H1 (cell line): ENCODE data around the gene FRMD4B. TPM values are rescaled to one million over a fixed set of nuclear protein-coding genes. Genes with fewer than 3 reads are reported as not detected.

Source experiments
- CTCF ChIA-PET: fragments of 300-600 bp; sonication (Branson Sonifier 250); formaldehyde crosslinking; loops from one replicate; lab custom pipeline; 2021; ENCODE audit not compliant: partially characterized antibody; lab: Charles Lee
- POLR2A ChIA-PET: fragments of 300-600 bp; sonication (Branson Sonifier 250); formaldehyde crosslinking; loops from one replicate; lab custom pipeline; 2021; ENCODE audit warnings: inconsistent platforms; ENCODE audit not compliant: partially characterized antibody; lab: Charles Lee
- DNase-seq, 2 experiments: peaks; one replicate each; pipeline versions ENCODE4 v3.0.0 to v3.0.0-alpha.2; 2010 to 2022; ENCODE audit warnings: low spot score in 2 of 2, low read depth in 1 of 2, mixed read lengths in 1 of 2
- FAIRE-seq: peaks from 2 replicates; lab custom pipeline; 2011; peaks lifted over from hg19 to GRCh38; lab: Jason Lieb, UNC
- H2AFZ ChIP-seq: 2 replicates; pipeline ENCODE4 v1.8.1; 2012; ENCODE audit warnings: low read length, inconsistent platforms
- H2AK5ac ChIP-seq: 2 replicates; pipeline ENCODE4 v1.6.1; 2013; ENCODE audit warnings: low read depth, low read length
- H2BK120ac ChIP-seq: replicated peaks from 2 replicates; pipeline ENCODE3; 2013; ENCODE audit warnings: low read depth, low read length, inconsistent platforms
- H2BK12ac ChIP-seq: 2 replicates; pipeline ENCODE4 v1.6.1; 2013; ENCODE audit warnings: low read depth, low read length
- H2BK15ac ChIP-seq: 2 replicates; pipeline ENCODE4 v1.6.1; 2013; ENCODE audit warnings: low read length
- H2BK20ac ChIP-seq: 2 replicates; pipeline ENCODE4 v1.6.1; 2013; ENCODE audit warnings: low read length
- H2BK5ac ChIP-seq: 2 replicates; pipeline ENCODE4 v1.6.1; 2013; ENCODE audit warnings: low read depth, low read length
- H3K14ac ChIP-seq: 2 replicates; pipeline ENCODE4 v1.6.1; 2013; ENCODE audit warnings: inconsistent platforms; ENCODE audit not compliant: insufficient read length
- H3K18ac ChIP-seq: 2 replicates; pipeline ENCODE4 v1.6.1; 2013; ENCODE audit warnings: low read length; ENCODE audit errors: extremely low read depth
- H3K23ac ChIP-seq: 2 replicates; pipeline ENCODE4 v1.6.1; 2013; ENCODE audit warnings: inconsistent platforms; ENCODE audit not compliant: insufficient read length
- H3K23me2 ChIP-seq: 2 replicates; pipeline ENCODE4 v1.6.1; 2013; ENCODE audit warnings: low read depth, low read length
- H3K27ac ChIP-seq: 2 replicates; pipeline ENCODE4 v1.6.1; 2011; ENCODE audit warnings: low read depth, low read length, inconsistent platforms
- H3K27me3 ChIP-seq, 4 experiments: replicated peaks in 1 of 4; 1 replicate in 1 of 4; 2 replicates in 3 of 4; pipeline versions ENCODE4 v1.6.1 to v1.8.1; 2011 to 2013; ENCODE audit warnings: low read length in 3 of 4, mild to moderate bottlenecking in 3 of 4, inconsistent platforms in 2 of 4, mixed read lengths in 2 of 4, moderate library complexity in 1 of 4; ENCODE audit not compliant: control insufficient read depth in 3 of 4, insufficient read depth in 3 of 4; ENCODE audit errors: extremely low read depth in 1 of 4
- H3K36me3 ChIP-seq, 4 experiments: 2 replicates each; pipeline versions ENCODE4 v1.6.1 to v1.8.1; 2011 to 2013; ENCODE audit warnings: mild to moderate bottlenecking in 4 of 4, low read length in 3 of 4, moderate library complexity in 2 of 4, control low read depth in 1 of 4, inconsistent platforms in 1 of 4; ENCODE audit not compliant: insufficient read depth in 4 of 4, control insufficient read depth in 2 of 4
- H3K4ac ChIP-seq: replicated peaks from 2 replicates; pipeline ENCODE3; 2013; ENCODE audit warnings: low read length, low read depth, mixed read lengths, inconsistent platforms; ENCODE audit not compliant: insufficient read length
- H3K4me1 ChIP-seq, 4 experiments: replicated peaks in 1 of 4; 1 replicate in 1 of 4; 2 replicates in 3 of 4; pipeline versions ENCODE4 v1.6.1 to v1.8.1; 2011 to 2013; ENCODE audit warnings: low read length in 3 of 4, inconsistent platforms in 2 of 4, mixed read lengths in 1 of 4; ENCODE audit not compliant: insufficient read depth in 4 of 4, control insufficient read depth in 3 of 4
- H3K4me2 ChIP-seq, 2 experiments: 2 replicates each; pipeline versions ENCODE4 v1.6.1 to v1.8.1; 2011 to 2013; ENCODE audit warnings: low read depth in 2 of 2, low read length in 2 of 2, control low read depth in 1 of 2, inconsistent platforms in 1 of 2, mild to moderate bottlenecking in 1 of 2; ENCODE audit not compliant: insufficient read depth in 1 of 2
- H3K4me3 ChIP-seq, 4 experiments: fragments of 200-600, 300-600 bp in 1 of 4; sonication (generic), shearing (Covaris generic), sonication (Bioruptor Twin) in 1 of 4; 2 replicates each; pipeline versions ENCODE4 v1.5.1 to v1.8.1; 2011 to 2016; ENCODE audit warnings: low read length in 4 of 4, low read depth in 3 of 4, control low read depth in 2 of 4, inconsistent platforms in 2 of 4, mild to moderate bottlenecking in 2 of 4, mixed read lengths in 1 of 4, moderate library complexity in 1 of 4; ENCODE audit not compliant: insufficient read depth in 2 of 4; ENCODE audit errors: extremely low read depth in 1 of 4
- H3K56ac ChIP-seq: replicated peaks from 2 replicates; pipeline ENCODE3; 2013; ENCODE audit warnings: low read depth, mild to moderate bottlenecking, mixed read lengths, low read length, inconsistent platforms; ENCODE audit not compliant: insufficient read length
- H3K79me1 ChIP-seq: 2 replicates; pipeline ENCODE4 v1.6.1; 2013; ENCODE audit warnings: low read depth, low read length, control low read depth
- H3K79me2 ChIP-seq, 2 experiments: 2 replicates each; pipeline versions ENCODE4 v1.6.1 to v1.8.1; 2012 to 2013; ENCODE audit warnings: low read length in 2 of 2, mild to moderate bottlenecking in 2 of 2, inconsistent platforms in 1 of 2; ENCODE audit not compliant: insufficient read depth in 2 of 2, control insufficient read depth in 1 of 2
- H3K9ac ChIP-seq, 4 experiments: replicated peaks in 1 of 4; 1 replicate in 1 of 4; 2 replicates in 3 of 4; pipeline versions ENCODE4 v1.6.1 to v1.8.1; 2011 to 2013; ENCODE audit warnings: low read depth in 3 of 4, low read length in 3 of 4, control low read depth in 2 of 4, mild to moderate bottlenecking in 2 of 4, moderate library complexity in 2 of 4, inconsistent platforms in 1 of 4; ENCODE audit errors: extremely low read depth in 1 of 4
- H3K9me3 ChIP-seq, 2 experiments: 2 replicates each; pipeline versions ENCODE4 v1.6.1 to v1.8.1; 2012 to 2013; ENCODE audit warnings: mild to moderate bottlenecking in 2 of 2, moderate library complexity in 2 of 2, control low read depth in 1 of 2, inconsistent platforms in 1 of 2, low read depth in 1 of 2, low read length in 1 of 2, mixed read lengths in 1 of 2; ENCODE audit not compliant: insufficient read depth in 2 of 2
- H4K20me1 ChIP-seq, 2 experiments: replicated peaks in 1 of 2; 2 replicates each; pipeline versions ENCODE3 to v1.8.1; 2011 to 2013; ENCODE audit warnings: inconsistent platforms in 2 of 2, low read length in 2 of 2, mild to moderate bottlenecking in 1 of 2; ENCODE audit not compliant: insufficient read depth in 2 of 2, control insufficient read depth in 1 of 2
- H4K5ac ChIP-seq: 2 replicates; pipeline ENCODE4 v1.6.1; 2013; ENCODE audit warnings: low read length, low read depth, mixed read lengths, inconsistent platforms; ENCODE audit not compliant: insufficient read length
- H4K8ac ChIP-seq: 2 replicates; pipeline ENCODE4 v1.8.0; 2013; ENCODE audit warnings: mild to moderate bottlenecking, moderate library complexity, low read length, inconsistent platforms; ENCODE audit not compliant: insufficient read depth; ENCODE audit errors: extremely low read depth
- H4K91ac ChIP-seq: replicated peaks from 2 replicates; pipeline ENCODE3; 2013; ENCODE audit warnings: low read length, mixed read lengths, inconsistent platforms; ENCODE audit not compliant: insufficient read length
- BRCA1 ChIP-seq: IDR thresholded peaks from 2 replicates; pipeline ENCODE4 v1.6.1; 2012; ENCODE audit warnings: low read depth, low read length, improper control_type of control experiment
- CTBP2 ChIP-seq: IDR thresholded peaks from 2 replicates; pipeline ENCODE4 v1.7.0; 2011; ENCODE audit warnings: borderline replicate concordance, mild to moderate bottlenecking, moderate library complexity, mixed read lengths, low read length; ENCODE audit not compliant: insufficient read depth, insufficient read length
- EGR1 ChIP-seq: IDR thresholded peaks from 2 replicates; pipeline ENCODE4 v1.6.1; 2011; ENCODE audit warnings: low read depth, low read length, borderline replicate concordance
- EP300 ChIP-seq, 2 experiments: IDR thresholded peaks; 1 replicate in 1 of 2; 2 replicates in 1 of 2; pipeline ENCODE4 v1.6.1; 2011 to 2012; ENCODE audit warnings: low read depth in 2 of 2, low read length in 2 of 2, mild to moderate bottlenecking in 2 of 2, borderline replicate concordance in 1 of 2, inconsistent platforms in 1 of 2, moderate library complexity in 1 of 2
- EZH2 ChIP-seq: fragments of 200-600 bp; sonication (generic); IDR thresholded peaks from 2 replicates; pipeline ENCODE4 v1.7.1; 2012; ENCODE audit warnings: low read depth, mild to moderate bottlenecking, moderate library complexity, low read length, inconsistent platforms; ENCODE audit not compliant: severe bottlenecking
- HDAC6 ChIP-seq: IDR thresholded peaks from one replicate; pipeline ENCODE4 v1.7.1; 2012; ENCODE audit warnings: low read depth, mild to moderate bottlenecking, inconsistent platforms, low read length, moderate library complexity
- JUND ChIP-seq: IDR thresholded peaks from 2 replicates; pipeline ENCODE4 v1.6.1; 2011; ENCODE audit warnings: mild to moderate bottlenecking, improper control_type of control experiment, low read length
- MAX ChIP-seq: IDR thresholded peaks from 2 replicates; pipeline ENCODE4 v1.6.1; 2012; ENCODE audit warnings: inconsistent platforms
- POLR2AphosphoS5 ChIP-seq: IDR thresholded peaks from 2 replicates; pipeline ENCODE4 v1.6.1; 2011; ENCODE audit warnings: low read depth, low read length
- POU5F1 ChIP-seq: IDR thresholded peaks from 2 replicates; pipeline ENCODE4 v1.6.1; 2011; ENCODE audit warnings: low read depth, mild to moderate bottlenecking, low read length, moderate library complexity
- RAD21 ChIP-seq, 2 experiments: IDR thresholded peaks in 1 of 2; conservative IDR thresholded peaks in 1 of 2; 2 replicates each; pipeline ENCODE4 v1.6.1; 2011; ENCODE audit warnings: low read depth in 2 of 2, low read length in 2 of 2, improper control_type of control experiment in 1 of 2, inconsistent platforms in 1 of 2, mild to moderate bottlenecking in 1 of 2, moderate library complexity in 1 of 2
- RBBP5 ChIP-seq: IDR thresholded peaks from 2 replicates; pipeline ENCODE4 v1.7.1; 2012; ENCODE audit warnings: low read depth, mild to moderate bottlenecking, inconsistent platforms, low read length, moderate library complexity, borderline replicate concordance
- SP4 ChIP-seq: IDR thresholded peaks from 2 replicates; pipeline ENCODE4 v1.6.1; 2012; ENCODE audit warnings: low read length, inconsistent platforms
- TAF1 ChIP-seq: IDR thresholded peaks from 2 replicates; pipeline ENCODE4 v1.6.1; 2011; ENCODE audit warnings: mild to moderate bottlenecking, low read depth, low read length
- WGBS, 2 experiments: shearing (Covaris generic) in 1 of 2; methylation state at CpG; one replicate each; pipeline versions ENCODE4 v1.1.6 to v1.1.7; 2013 to 2015; ENCODE audit warnings: low lambda C conversion rate in 2 of 2, mixed read lengths in 2 of 2, inconsistent platforms in 1 of 2, low coverage in 1 of 2, missing lambda C conversion rate in 1 of 2; ENCODE audit not compliant: insufficient replicate concordance in 2 of 2, insufficient coverage in 1 of 2, insufficient read length in 1 of 2; ENCODE audit errors: extremely low coverage in 1 of 2, missing lambda C conversion rate in 1 of 2; 5-methylcytosine and 5-hydroxymethylcytosine counted together
- polyA plus RNA-seq, 7 experiments: library from polyadenylated mRNA; depleted of rRNA in 3 of 7; stranded (reverse) in 5 of 7; unstranded in 2 of 7; fragments of >200 nt in 5 of 7; fragments of 200-250 nt in 2 of 7; gene quantifications; 1 replicate in 5 of 7; 2 replicates in 1 of 7; 4 replicates in 1 of 7; pipeline versions ENCODE4 v1.2.1 to v1.2.3, GENCODE V29; 2011 to 2013; ENCODE audit warnings: missing spikeins in 2 of 7, mixed read lengths in 2 of 7
- total RNA-seq: library from RNA; stranded (reverse); fragmentation: NEBNext Ultra II Directional; extraction: Animal tissue kit (Norgen Biotek cat#: 25700); gene quantifications from 2 replicates; pipeline ENCODE4 v1.2.1, GENCODE V29; 2021

Gene FRMD4B
- total and polyA plus RNA-seq, 2 of the 8 experiments (the other 6 are each of a cell fraction or from before 2014, with no cell fraction given): 2.7 to 7.2 TPM

GRCh38 chr3:69304396-69304795, 81.5 kb downstream of the FRMD4B start:
- H3K27ac ChIP-seq: no peak overlapping the region
- no peaks in the 10 kb centered on the region for H4K20me1 ChIP-seq
- no peak overlapping the region for H3K18ac ChIP-seq
- CTCF ChIA-PET: interaction anchor here (0.6 to 23.9 kb wide), 21 partner anchors 11 to 395 kb away, joined by 3 to 471 read pairs (median 3); partner anchors contain the start of gene LMOD3
- no peaks in the 10 kb centered on the region for H3K9me3 ChIP-seq
- H2BK5ac ChIP-seq: no peak overlapping the region
- WGBS, 2 experiments: 94% methylated on average over 6 of the region's 6 CpGs; no CpG with 5 or more reads in 1 of the 2 experiments
- no peak overlapping the region for H2AFZ ChIP-seq
- H3K4me2 ChIP-seq: no peak overlapping the region
- FAIRE-seq: no peak
- H3K14ac ChIP-seq: no peak overlapping the region
- no peak overlapping the region for H2BK20ac ChIP-seq
- H3K79me1 ChIP-seq: no peaks in the 10 kb centered on the region
- no peaks in the 10 kb centered on the region for H3K27me3 ChIP-seq
- no peak overlapping the region for H4K8ac ChIP-seq
- H3K36me3 ChIP-seq: no peaks in the 10 kb centered on the region
- H3K56ac ChIP-seq: no peak overlapping the region
- no peak overlapping the region for H3K4ac ChIP-seq
- H4K5ac ChIP-seq: no peak overlapping the region
- H2BK15ac ChIP-seq: no peak overlapping the region
- no peak for DNase-seq
- no peak overlapping the region for H3K23ac ChIP-seq
- H3K79me2 ChIP-seq: no peaks in the 10 kb centered on the region
- no peak overlapping the region for H3K4me3 ChIP-seq
- H3K9ac ChIP-seq: no peak overlapping the region
- no peak overlapping the region for H2AK5ac ChIP-seq
- POLR2A ChIA-PET: no interaction called here
- H3K4me1 ChIP-seq: no peaks in the 10 kb centered on the region
- H2BK120ac ChIP-seq: no peak overlapping the region
- H3K23me2 ChIP-seq: no peaks in the 10 kb centered on the region
- H2BK12ac ChIP-seq: no peak overlapping the region
- no peak overlapping the region for H4K91ac ChIP-seq
- no peak for TF ChIP-seq RAD21 (IDR thresholded peaks at IDR 0.05 in 1 of 2, conservative IDR thresholded peaks at IDR 0.05 in 1 of 2; ENCODE audit: low read depth in 2 of 2, low read length in 2 of 2)
- no peak for TF ChIP-seq RBBP5
- TF ChIP-seq CTBP2: no peak
- no peak for TF ChIP-seq HDAC6
- no peak for TF ChIP-seq EGR1
- no peak for TF ChIP-seq EP300 (IDR thresholded peaks at IDR 0.05; ENCODE audit: borderline replicate concordance in 1 of 2, low read depth in 2 of 2, low read length in 2 of 2)
- TF ChIP-seq TAF1: no peak
- TF ChIP-seq BRCA1: no peak
- no peak for TF ChIP-seq JUND
- no peak for TF ChIP-seq MAX
- TF ChIP-seq POU5F1: no peak
- TF ChIP-seq POLR2AphosphoS5: no peak
- TF ChIP-seq EZH2: no peak
- no peak for TF ChIP-seq SP4
